H1 (cell line): ENCODE results near the gene RGS14. TPM values are rescaled to one million over a fixed set of nuclear protein-coding genes. Genes with fewer than 3 reads are reported as not detected.
A peak's percentile ranks its signal among the peaks of the same experiment; 100 is the strongest.

Source experiments
- CTCF ChIA-PET: fragments of 300-600 bp; sonication (Branson Sonifier 250); formaldehyde crosslinking; loops from one replicate; lab custom pipeline; 2021; ENCODE audit not compliant: partially characterized antibody; lab: Charles Lee
- POLR2A ChIA-PET: fragments of 300-600 bp; sonication (Branson Sonifier 250); formaldehyde crosslinking; loops from one replicate; lab custom pipeline; 2021; ENCODE audit warnings: inconsistent platforms; ENCODE audit not compliant: partially characterized antibody; lab: Charles Lee
- DNase-seq, 2 experiments: peaks; one replicate each; pipeline versions ENCODE4 v3.0.0 to v3.0.0-alpha.2; 2010 to 2022; ENCODE audit warnings: low spot score in 2 of 2, low read depth in 1 of 2, mixed read lengths in 1 of 2
- FAIRE-seq: peaks from 2 replicates; lab custom pipeline; 2011; peaks lifted over from hg19 to GRCh38; lab: Jason Lieb, UNC
- H2AFZ ChIP-seq: 2 replicates; pipeline ENCODE4 v1.8.1; 2012; ENCODE audit warnings: low read length, inconsistent platforms
- H2AK5ac ChIP-seq: 2 replicates; pipeline ENCODE4 v1.6.1; 2013; ENCODE audit warnings: low read depth, low read length
- H2BK120ac ChIP-seq: replicated peaks from 2 replicates; pipeline ENCODE3; 2013; ENCODE audit warnings: low read depth, low read length, inconsistent platforms
- H2BK12ac ChIP-seq: 2 replicates; pipeline ENCODE4 v1.6.1; 2013; ENCODE audit warnings: low read depth, low read length
- H2BK15ac ChIP-seq: 2 replicates; pipeline ENCODE4 v1.6.1; 2013; ENCODE audit warnings: low read length
- H2BK20ac ChIP-seq: 2 replicates; pipeline ENCODE4 v1.6.1; 2013; ENCODE audit warnings: low read length
- H2BK5ac ChIP-seq: 2 replicates; pipeline ENCODE4 v1.6.1; 2013; ENCODE audit warnings: low read depth, low read length
- H3K14ac ChIP-seq: 2 replicates; pipeline ENCODE4 v1.6.1; 2013; ENCODE audit warnings: inconsistent platforms; ENCODE audit not compliant: insufficient read length
- H3K18ac ChIP-seq: 2 replicates; pipeline ENCODE4 v1.6.1; 2013; ENCODE audit warnings: low read length; ENCODE audit errors: extremely low read depth
- H3K23ac ChIP-seq: 2 replicates; pipeline ENCODE4 v1.6.1; 2013; ENCODE audit warnings: inconsistent platforms; ENCODE audit not compliant: insufficient read length
- H3K23me2 ChIP-seq: 2 replicates; pipeline ENCODE4 v1.6.1; 2013; ENCODE audit warnings: low read depth, low read length
- H3K27ac ChIP-seq: 2 replicates; pipeline ENCODE4 v1.6.1; 2011; ENCODE audit warnings: low read depth, low read length, inconsistent platforms
- H3K27me3 ChIP-seq, 4 experiments: replicated peaks in 1 of 4; 1 replicate in 1 of 4; 2 replicates in 3 of 4; pipeline versions ENCODE4 v1.6.1 to v1.8.1; 2011 to 2013; ENCODE audit warnings: low read length in 3 of 4, mild to moderate bottlenecking in 3 of 4, inconsistent platforms in 2 of 4, mixed read lengths in 2 of 4, moderate library complexity in 1 of 4; ENCODE audit not compliant: control insufficient read depth in 3 of 4, insufficient read depth in 3 of 4; ENCODE audit errors: extremely low read depth in 1 of 4
- H3K36me3 ChIP-seq, 4 experiments: 2 replicates each; pipeline versions ENCODE4 v1.6.1 to v1.8.1; 2011 to 2013; ENCODE audit warnings: mild to moderate bottlenecking in 4 of 4, low read length in 3 of 4, moderate library complexity in 2 of 4, control low read depth in 1 of 4, inconsistent platforms in 1 of 4; ENCODE audit not compliant: insufficient read depth in 4 of 4, control insufficient read depth in 2 of 4
- H3K4ac ChIP-seq: replicated peaks from 2 replicates; pipeline ENCODE3; 2013; ENCODE audit warnings: low read length, low read depth, mixed read lengths, inconsistent platforms; ENCODE audit not compliant: insufficient read length
- H3K4me1 ChIP-seq, 4 experiments: replicated peaks in 1 of 4; 1 replicate in 1 of 4; 2 replicates in 3 of 4; pipeline versions ENCODE4 v1.6.1 to v1.8.1; 2011 to 2013; ENCODE audit warnings: low read length in 3 of 4, inconsistent platforms in 2 of 4, mixed read lengths in 1 of 4; ENCODE audit not compliant: insufficient read depth in 4 of 4, control insufficient read depth in 3 of 4
- H3K4me2 ChIP-seq, 2 experiments: 2 replicates each; pipeline versions ENCODE4 v1.6.1 to v1.8.1; 2011 to 2013; ENCODE audit warnings: low read depth in 2 of 2, low read length in 2 of 2, control low read depth in 1 of 2, inconsistent platforms in 1 of 2, mild to moderate bottlenecking in 1 of 2; ENCODE audit not compliant: insufficient read depth in 1 of 2
- H3K4me3 ChIP-seq, 4 experiments: fragments of 200-600, 300-600 bp in 1 of 4; sonication (generic), shearing (Covaris generic), sonication (Bioruptor Twin) in 1 of 4; 2 replicates each; pipeline versions ENCODE4 v1.5.1 to v1.8.1; 2011 to 2016; ENCODE audit warnings: low read length in 4 of 4, low read depth in 3 of 4, control low read depth in 2 of 4, inconsistent platforms in 2 of 4, mild to moderate bottlenecking in 2 of 4, mixed read lengths in 1 of 4, moderate library complexity in 1 of 4; ENCODE audit not compliant: insufficient read depth in 2 of 4; ENCODE audit errors: extremely low read depth in 1 of 4
- H3K56ac ChIP-seq: replicated peaks from 2 replicates; pipeline ENCODE3; 2013; ENCODE audit warnings: low read depth, mild to moderate bottlenecking, mixed read lengths, low read length, inconsistent platforms; ENCODE audit not compliant: insufficient read length
- H3K79me1 ChIP-seq: 2 replicates; pipeline ENCODE4 v1.6.1; 2013; ENCODE audit warnings: low read depth, low read length, control low read depth
- H3K79me2 ChIP-seq, 2 experiments: 2 replicates each; pipeline versions ENCODE4 v1.6.1 to v1.8.1; 2012 to 2013; ENCODE audit warnings: low read length in 2 of 2, mild to moderate bottlenecking in 2 of 2, inconsistent platforms in 1 of 2; ENCODE audit not compliant: insufficient read depth in 2 of 2, control insufficient read depth in 1 of 2
- H3K9ac ChIP-seq, 4 experiments: replicated peaks in 1 of 4; 1 replicate in 1 of 4; 2 replicates in 3 of 4; pipeline versions ENCODE4 v1.6.1 to v1.8.1; 2011 to 2013; ENCODE audit warnings: low read depth in 3 of 4, low read length in 3 of 4, control low read depth in 2 of 4, mild to moderate bottlenecking in 2 of 4, moderate library complexity in 2 of 4, inconsistent platforms in 1 of 4; ENCODE audit errors: extremely low read depth in 1 of 4
- H3K9me3 ChIP-seq, 2 experiments: 2 replicates each; pipeline versions ENCODE4 v1.6.1 to v1.8.1; 2012 to 2013; ENCODE audit warnings: mild to moderate bottlenecking in 2 of 2, moderate library complexity in 2 of 2, control low read depth in 1 of 2, inconsistent platforms in 1 of 2, low read depth in 1 of 2, low read length in 1 of 2, mixed read lengths in 1 of 2; ENCODE audit not compliant: insufficient read depth in 2 of 2
- H4K20me1 ChIP-seq, 2 experiments: replicated peaks in 1 of 2; 2 replicates each; pipeline versions ENCODE3 to v1.8.1; 2011 to 2013; ENCODE audit warnings: inconsistent platforms in 2 of 2, low read length in 2 of 2, mild to moderate bottlenecking in 1 of 2; ENCODE audit not compliant: insufficient read depth in 2 of 2, control insufficient read depth in 1 of 2
- H4K5ac ChIP-seq: 2 replicates; pipeline ENCODE4 v1.6.1; 2013; ENCODE audit warnings: low read length, low read depth, mixed read lengths, inconsistent platforms; ENCODE audit not compliant: insufficient read length
- H4K8ac ChIP-seq: 2 replicates; pipeline ENCODE4 v1.8.0; 2013; ENCODE audit warnings: mild to moderate bottlenecking, moderate library complexity, low read length, inconsistent platforms; ENCODE audit not compliant: insufficient read depth; ENCODE audit errors: extremely low read depth
- H4K91ac ChIP-seq: replicated peaks from 2 replicates; pipeline ENCODE3; 2013; ENCODE audit warnings: low read length, mixed read lengths, inconsistent platforms; ENCODE audit not compliant: insufficient read length
- USF2 ChIP-seq: IDR thresholded peaks from 2 replicates; pipeline ENCODE4 v1.6.1; 2011; ENCODE audit warnings: low read length, improper control_type of control experiment
- WGBS, 2 experiments: shearing (Covaris generic) in 1 of 2; methylation state at CpG; one replicate each; pipeline versions ENCODE4 v1.1.6 to v1.1.7; 2013 to 2015; ENCODE audit warnings: low lambda C conversion rate in 2 of 2, mixed read lengths in 2 of 2, inconsistent platforms in 1 of 2, low coverage in 1 of 2, missing lambda C conversion rate in 1 of 2; ENCODE audit not compliant: insufficient replicate concordance in 2 of 2, insufficient coverage in 1 of 2, insufficient read length in 1 of 2; ENCODE audit errors: extremely low coverage in 1 of 2, missing lambda C conversion rate in 1 of 2; 5-methylcytosine and 5-hydroxymethylcytosine counted together
- polyA plus RNA-seq, 7 experiments: library from polyadenylated mRNA; depleted of rRNA in 3 of 7; stranded (reverse) in 5 of 7; unstranded in 2 of 7; fragments of >200 nt in 5 of 7; fragments of 200-250 nt in 2 of 7; gene quantifications; 1 replicate in 5 of 7; 2 replicates in 1 of 7; 4 replicates in 1 of 7; pipeline versions ENCODE4 v1.2.1 to v1.2.3, GENCODE V29; 2011 to 2013; ENCODE audit warnings: missing spikeins in 2 of 7, mixed read lengths in 2 of 7
- total RNA-seq: library from RNA; stranded (reverse); fragmentation: NEBNext Ultra II Directional; extraction: Animal tissue kit (Norgen Biotek cat#: 25700); gene quantifications from 2 replicates; pipeline ENCODE4 v1.2.1, GENCODE V29; 2021

The RGS14 gene
- total and polyA plus RNA-seq, 2 of the 8 experiments (the other 6 are each of a cell fraction or from before 2014, with no cell fraction given) = 24.4 to 46.1 TPM

- FAIRE-seq (no peak), DNase-seq (no peak)
- Histone ChIP-seq H3K23me2 (no peaks in the 10 kb centered on the region), H3K27ac (no peak overlapping the region), H3K14ac (no peak overlapping the region), H3K4me3 (no peak overlapping the region), H3K27me3 (peaks cover 0 to 2% (median under 1%) of the 10 kb centered on the region in 4 experiments; a peak in 2 of 7 replicates), H3K9ac (no peak overlapping the region), H2AK5ac (no peak overlapping the region; the same call in 1 of the 2 replicates), H2BK5ac (no peak overlapping the region), H3K9me3 (no peaks in the 10 kb centered on the region), H2AFZ (no peak overlapping the region), H3K79me1 (no peaks in the 10 kb centered on the region), H2BK15ac (peak overlapping the region; percentile 83), H3K4me2 (no peak overlapping the region), H4K91ac (peak overlapping the region; percentile 89), H3K79me2 (no peaks in the 10 kb centered on the region), H3K4me1 (peaks cover 0 to 13% (median 2%) of the 10 kb centered on the region in 4 experiments; a peak in 4 of 7 replicates), H3K36me3 (no peaks in the 10 kb centered on the region), H3K56ac (no peak overlapping the region), H4K20me1 (no peaks in the 10 kb centered on the region), H2BK120ac (peak overlapping the region; percentile 72), H3K4ac (peak overlapping the region; percentile 77), H4K8ac (no peak overlapping the region), H3K23ac (no peak overlapping the region), H2BK20ac (0 out of 2 replicates have a peak overlapping the region, but pooled peaks have one; percentile 23), H3K18ac (no peak overlapping the region), H4K5ac (no peak overlapping the region), H2BK12ac (peak overlapping the region; percentile 77; the same call in 1 of the 2 replicates)
- ChIA-PET POLR2A (interaction anchor here (0.8 to 3.1 kb wide), 5 partner anchors 8 to 75 kb away, joined by 3 to 14 read pairs (median 5); partner anchors contain the start of gene GRK6), CTCF (interaction anchor here (0.6 to 18.7 kb wide), 5 partner anchors 8 to 113 kb away, joined by 3 to 430 read pairs (median 363); partner anchors contain the start of genes PRR7 and SLC34A1)
- WGBS, 2 experiments = 92% methylated on average over 5 of the region's 6 CpGs; no CpG with 5 or more reads in 1 of the 2 experiments
- no peak for TF ChIP-seq USF2
Measured at GRCh38 chr5:177380805-177381126, 23.0 kb downstream of the RGS14 start.
